Measurements from ENCODE around the gene LINC00237.

LINC00237 gene

GRCh38 chr20:21082584-21082983 is 23.6 kb downstream of the LINC00237 start:
- Histone ChIP-seq H3K27me3 (ENCODE audit: low read length) (no peaks in the 10 kb centered on the region), H3K4me2 (ENCODE audit: low read depth, low read length, poor library complexity, severe bottlenecking) (no peak overlapping the region)

GRCh38 chr20:21077809-21078345 is 28.3 kb downstream of the LINC00237 start:
- Histone ChIP-seq H3K27me3 (ENCODE audit: low read length) (no peaks in the 10 kb centered on the region), H3K4me2 (ENCODE audit: low read depth, low read length, poor library complexity, severe bottlenecking) (no peak overlapping the region), H3K9me3 (ENCODE audit: insufficient read depth, low read length) (no peaks in the 10 kb centered on the region), H3K36me3 (ENCODE audit: low read length) (no peaks in the 10 kb centered on the region), H3K79me2 (ENCODE audit: insufficient read depth, low read length) (no peaks in the 10 kb centered on the region), H3K9me2 (replicated peaks; ENCODE audit: insufficient read depth, low read length) (no peaks in the 10 kb centered on the region), H4K20me1 (ENCODE audit: low read depth, low read length) (no peaks in the 10 kb centered on the region), H3K4me3 (ENCODE audit: insufficient read depth, low read length, poor library complexity, severe bottlenecking) (no peak overlapping the region), H3K27ac (ENCODE audit: low read depth, low read length) (no peak overlapping the region), H2AFZ (ENCODE audit: low read depth, low read length, severe bottlenecking) (no peak overlapping the region), H3F3A (ENCODE audit: insufficient read depth) (no peaks in the 10 kb centered on the region), H3K9ac (ENCODE audit: low read length) (no peak overlapping the region)
- TF ChIP-seq EZH2phosphoT487 (conservative IDR thresholded peaks at IDR 0.05; ENCODE audit: low read length) (no peak), CTCF (IDR thresholded peaks at IDR 0.05; ENCODE audit: insufficient read depth, low read length, poor library complexity, severe bottlenecking) (no peak)

More at GRCh38 chr20:21082584-21082983, 23.6 kb downstream of the LINC00237 start:
- Histone ChIP-seq H4K20me1 (ENCODE audit: low read depth, low read length) (no peaks in the 10 kb centered on the region), H3K9me2 (replicated peaks; ENCODE audit: insufficient read depth, low read length) (no peaks in the 10 kb centered on the region), H3K9ac (ENCODE audit: low read length) (no peak overlapping the region), H3K27ac (ENCODE audit: low read depth, low read length) (no peak overlapping the region), H3K4me3 (ENCODE audit: insufficient read depth, low read length, poor library complexity, severe bottlenecking) (no peak overlapping the region), H2AFZ (ENCODE audit: low read depth, low read length, severe bottlenecking) (no peak overlapping the region), H3K79me2 (ENCODE audit: insufficient read depth, low read length) (no peaks in the 10 kb centered on the region), H3K36me3 (ENCODE audit: low read length) (no peaks in the 10 kb centered on the region), H3K9me3 (ENCODE audit: insufficient read depth, low read length) (no peaks in the 10 kb centered on the region), H3F3A (ENCODE audit: insufficient read depth) (no peaks in the 10 kb centered on the region)
- TF ChIP-seq CTCF (IDR thresholded peaks at IDR 0.05; ENCODE audit: insufficient read depth, low read length, poor library complexity, severe bottlenecking) (no peak), EZH2phosphoT487 (conservative IDR thresholded peaks at IDR 0.05; ENCODE audit: low read length) (no peak)

- Histone ChIP-seq H3K9me2 (replicated peaks; ENCODE audit: insufficient read depth, low read length) (no peaks in the 10 kb centered on the region), H3K9ac (ENCODE audit: low read length) (no peak overlapping the region), H3K9me3 (ENCODE audit: insufficient read depth, low read length) (no peaks in the 10 kb centered on the region), H3K27me3 (ENCODE audit: low read length) (no peaks in the 10 kb centered on the region), H4K20me1 (ENCODE audit: low read depth, low read length) (no peaks in the 10 kb centered on the region), H2AFZ (ENCODE audit: low read depth, low read length, severe bottlenecking) (no peak overlapping the region), H3K27ac (ENCODE audit: low read depth, low read length) (no peak overlapping the region), H3K4me2 (ENCODE audit: low read depth, low read length, poor library complexity, severe bottlenecking) (no peak overlapping the region), H3F3A (ENCODE audit: insufficient read depth) (no peaks in the 10 kb centered on the region), H3K4me3 (ENCODE audit: insufficient read depth, low read length, poor library complexity, severe bottlenecking) (no peak overlapping the region), H3K79me2 (ENCODE audit: insufficient read depth, low read length) (no peaks in the 10 kb centered on the region), H3K36me3 (ENCODE audit: low read length) (no peaks in the 10 kb centered on the region)
- TF ChIP-seq EZH2phosphoT487 (conservative IDR thresholded peaks at IDR 0.05; ENCODE audit: low read length) (no peak), CTCF (IDR thresholded peaks at IDR 0.05; ENCODE audit: insufficient read depth, low read length, poor library complexity, severe bottlenecking) (no peak)
Measured at GRCh38 chr20:21076073-21076472, 30.1 kb downstream of the LINC00237 start.
